ENCODE results near the gene GPR156.

Gene GPR156

GRCh38 chr3:120200493-120201235 lies 84.4 kb downstream of the GPR156 start:
- no peak overlapping the region for H3K4me3 ChIP-seq (ENCODE audit: low read length)
- no peak for TF ChIP-seq CTCF (conservative IDR thresholded peaks at IDR 0.05; ENCODE audit: low read depth, low read length)
- no peak for DNase-seq (ENCODE audit: low read depth)

- no peak overlapping the region for H3K4me3 ChIP-seq (ENCODE audit: low read length)
- peak; percentile 49 for TF ChIP-seq CTCF (conservative IDR thresholded peaks at IDR 0.05; ENCODE audit: low read depth, low read length)
- DNase-seq (ENCODE audit: low read depth): no peak
These were observed 86.6 kb downstream of the GPR156 start for GRCh38 chr3:120198305-120198878.

GRCh38 chr3:120196812-120197211 lies 88.2 kb downstream of the GPR156 start:
- DNase-seq (ENCODE audit: low read depth): no peak
- H3K4me3 ChIP-seq (ENCODE audit: low read length): no peak overlapping the region
- no peak for TF ChIP-seq CTCF (conservative IDR thresholded peaks at IDR 0.05; ENCODE audit: low read depth, low read length)

- no peak for TF ChIP-seq CTCF (conservative IDR thresholded peaks at IDR 0.05; ENCODE audit: low read depth, low read length)
- H3K4me3 ChIP-seq (ENCODE audit: low read length): no peak overlapping the region
- no peak for DNase-seq (ENCODE audit: low read depth)
These were observed 88.7 kb downstream of the GPR156 start for GRCh38 chr3:120196333-120196732.

- TF ChIP-seq CTCF (conservative IDR thresholded peaks at IDR 0.05; ENCODE audit: low read depth, low read length): no peak
- no peak overlapping the region for H3K4me3 ChIP-seq (ENCODE audit: low read length)
- no peak for DNase-seq (ENCODE audit: low read depth)
These were observed 91.5 kb downstream of the GPR156 start for GRCh38 chr3:120193554-120193953.

- H3K4me3 ChIP-seq (ENCODE audit: low read length): no peak overlapping the region
- no peak for DNase-seq (ENCODE audit: low read depth)
- TF ChIP-seq CTCF (conservative IDR thresholded peaks at IDR 0.05; ENCODE audit: low read depth, low read length): no peak
These were observed 92.4 kb downstream of the GPR156 start for GRCh38 chr3:120192579-120192978.

- TF ChIP-seq CTCF (conservative IDR thresholded peaks at IDR 0.05; ENCODE audit: low read depth, low read length): no peak
- H3K4me3 ChIP-seq (ENCODE audit: low read length): no peak overlapping the region
- no peak for DNase-seq (ENCODE audit: low read depth)
These were observed 92.9 kb downstream of the GPR156 start for GRCh38 chr3:120192159-120192558.

All from retinal pigment epithelial cell (primary cell).